Activated naive CD4-positive, alpha-beta T cell treated with anti-CD3 and anti-CD28 coated beads, Interleukin-2, amount 50 U/mL, for 24 hours (primary cell): ENCODE measurements around the gene MED15.

ENCODE experiments used
- H3K27ac Mint-ChIP-seq: one replicate; pipeline ENCODE4 v1.8.0; 2021; ENCODE audit warnings: mild to moderate bottlenecking, mixed read lengths
- H3K27me3 Mint-ChIP-seq: one replicate; pipeline ENCODE4 v1.8.0; 2021; ENCODE audit warnings: mixed read lengths
- H3K36me3 Mint-ChIP-seq: one replicate; pipeline ENCODE4 v1.8.0; 2021; ENCODE audit warnings: mixed read lengths
- H3K4me1 Mint-ChIP-seq: one replicate; pipeline ENCODE4 v1.8.0; 2021; ENCODE audit warnings: mixed read lengths
- H3K4me3 Mint-ChIP-seq: one replicate; pipeline ENCODE4 v1.8.0; 2021; ENCODE audit warnings: mild to moderate bottlenecking, mixed read lengths
- H3K9me3 Mint-ChIP-seq: one replicate; pipeline ENCODE4 v1.8.0; 2021; ENCODE audit warnings: mixed read lengths

Gene MED15

GRCh38 chr22:20599117-20599516 is 91.7 kb downstream of the MED15 start:
- Mint-ChIP-seq H3K9me3 (no peaks in the 10 kb centered on the region), H3K27me3 (no peaks in the 10 kb centered on the region), H3K36me3 (no peaks in the 10 kb centered on the region), H3K4me3 (no peak overlapping the region), H3K27ac (no peak overlapping the region), H3K4me1 (peaks cover under 1% of the 10 kb centered on the region)

GRCh38 chr22:20600137-20600673 is 92.8 kb downstream of the MED15 start:
- Mint-ChIP-seq H3K9me3 (no peaks in the 10 kb centered on the region), H3K4me3 (no peak overlapping the region), H3K4me1 (peaks cover 4% of the 10 kb centered on the region), H3K27me3 (no peaks in the 10 kb centered on the region), H3K27ac (no peak overlapping the region), H3K36me3 (no peaks in the 10 kb centered on the region)

- peaks cover 11% of the 10 kb centered on the region for H3K4me1 Mint-ChIP-seq
- no peak overlapping the region for H3K4me3 Mint-ChIP-seq
- no peaks in the 10 kb centered on the region for H3K9me3 Mint-ChIP-seq
- H3K27ac Mint-ChIP-seq = no peak overlapping the region
- H3K36me3 Mint-ChIP-seq = no peaks in the 10 kb centered on the region
- no peaks in the 10 kb centered on the region for H3K27me3 Mint-ChIP-seq
These were observed 93.9 kb downstream of the MED15 start for GRCh38 chr22:20601308-20601707.

GRCh38 chr22:20602609-20603164 is 95.3 kb downstream of the MED15 start:
- Mint-ChIP-seq H3K4me3 (no peak overlapping the region), H3K4me1 (peaks cover 14% of the 10 kb centered on the region), H3K27ac (no peak overlapping the region), H3K36me3 (no peaks in the 10 kb centered on the region), H3K9me3 (no peaks in the 10 kb centered on the region), H3K27me3 (no peaks in the 10 kb centered on the region)

GRCh38 chr22:20604092-20604747 is 96.8 kb downstream of the MED15 start:
- Mint-ChIP-seq H3K4me3 (no peak overlapping the region), H3K27ac (no peak overlapping the region), H3K9me3 (no peaks in the 10 kb centered on the region), H3K36me3 (no peaks in the 10 kb centered on the region), H3K4me1 (peaks cover 14% of the 10 kb centered on the region), H3K27me3 (no peaks in the 10 kb centered on the region)

- Mint-ChIP-seq H3K4me3 (no peak overlapping the region), H3K4me1 (peaks cover 17% of the 10 kb centered on the region), H3K9me3 (no peaks in the 10 kb centered on the region), H3K27ac (no peak overlapping the region), H3K36me3 (no peaks in the 10 kb centered on the region), H3K27me3 (no peaks in the 10 kb centered on the region)
These were observed 97.4 kb downstream of the MED15 start for GRCh38 chr22:20604776-20605221.

GRCh38 chr22:20605328-20605727 is 97.9 kb downstream of the MED15 start:
- Mint-ChIP-seq H3K4me1 (peaks cover 18% of the 10 kb centered on the region), H3K36me3 (no peaks in the 10 kb centered on the region), H3K27ac (no peak overlapping the region), H3K27me3 (no peaks in the 10 kb centered on the region), H3K4me3 (no peak overlapping the region), H3K9me3 (no peaks in the 10 kb centered on the region)

GRCh38 chr22:20606041-20606783 is 98.8 kb downstream of the MED15 start:
- no peak overlapping the region for H3K27ac Mint-ChIP-seq
- H3K4me1 Mint-ChIP-seq = peaks cover 18% of the 10 kb centered on the region
- H3K9me3 Mint-ChIP-seq = no peaks in the 10 kb centered on the region
- H3K4me3 Mint-ChIP-seq = no peak overlapping the region
- no peaks in the 10 kb centered on the region for H3K36me3 Mint-ChIP-seq
- H3K27me3 Mint-ChIP-seq = no peaks in the 10 kb centered on the region

- H3K27ac Mint-ChIP-seq = no peak overlapping the region
These were observed 99.3 kb downstream of the MED15 start for GRCh38 chr22:20606784-20607128.

GRCh38 chr22:20607157-20607907 is 99.9 kb downstream of the MED15 start:
- no peaks in the 10 kb centered on the region for H3K27me3 Mint-ChIP-seq
- no peaks in the 10 kb centered on the region for H3K9me3 Mint-ChIP-seq
- H3K4me3 Mint-ChIP-seq = no peak overlapping the region
- H3K36me3 Mint-ChIP-seq = no peaks in the 10 kb centered on the region
- no peak overlapping the region for H3K27ac Mint-ChIP-seq
- peaks cover 23% of the 10 kb centered on the region for H3K4me1 Mint-ChIP-seq

More at GRCh38 chr22:20606784-20607128, 99.3 kb downstream of the MED15 start:
- no peaks in the 10 kb centered on the region for H3K27me3 Mint-ChIP-seq
- peaks cover 21% of the 10 kb centered on the region for H3K4me1 Mint-ChIP-seq
- no peak overlapping the region for H3K4me3 Mint-ChIP-seq
- H3K9me3 Mint-ChIP-seq = no peaks in the 10 kb centered on the region
- H3K36me3 Mint-ChIP-seq = no peaks in the 10 kb centered on the region

- H3K27ac Mint-ChIP-seq = no peak overlapping the region
- H3K4me1 Mint-ChIP-seq = peaks cover 19% of the 10 kb centered on the region
- H3K4me3 Mint-ChIP-seq = no peak overlapping the region
- H3K9me3 Mint-ChIP-seq = no peaks in the 10 kb centered on the region
- H3K27me3 Mint-ChIP-seq = no peaks in the 10 kb centered on the region
- no peaks in the 10 kb centered on the region for H3K36me3 Mint-ChIP-seq
These were observed 102.9 kb downstream of the MED15 start for GRCh38 chr22:20610243-20610686.

- Mint-ChIP-seq H3K9me3 (no peaks in the 10 kb centered on the region), H3K36me3 (no peaks in the 10 kb centered on the region), H3K27me3 (no peaks in the 10 kb centered on the region), H3K4me3 (no peak overlapping the region), H3K27ac (no peak overlapping the region), H3K4me1 (peaks cover 16% of the 10 kb centered on the region)
These were observed 103.3 kb downstream of the MED15 start for GRCh38 chr22:20610757-20611156.

GRCh38 chr22:20611418-20611817 is 104.0 kb downstream of the MED15 start:
- Mint-ChIP-seq H3K9me3 (no peaks in the 10 kb centered on the region), H3K36me3 (no peaks in the 10 kb centered on the region), H3K27me3 (no peaks in the 10 kb centered on the region), H3K27ac (no peak overlapping the region), H3K4me3 (no peak overlapping the region), H3K4me1 (peaks cover 11% of the 10 kb centered on the region)

- Mint-ChIP-seq H3K9me3 (no peaks in the 10 kb centered on the region), H3K36me3 (no peaks in the 10 kb centered on the region), H3K27me3 (no peaks in the 10 kb centered on the region), H3K4me3 (no peak overlapping the region), H3K27ac (no peak overlapping the region), H3K4me1 (peaks cover 8% of the 10 kb centered on the region)
These were observed 105.9 kb downstream of the MED15 start for GRCh38 chr22:20613301-20613700.

GRCh38 chr22:20615021-20615420 is 107.6 kb downstream of the MED15 start:
- H3K36me3 Mint-ChIP-seq = no peaks in the 10 kb centered on the region
- H3K9me3 Mint-ChIP-seq = no peaks in the 10 kb centered on the region
- no peak overlapping the region for H3K4me3 Mint-ChIP-seq
- H3K27ac Mint-ChIP-seq = no peak overlapping the region
- no peaks in the 10 kb centered on the region for H3K27me3 Mint-ChIP-seq
- H3K4me1 Mint-ChIP-seq = peaks cover 4% of the 10 kb centered on the region
